Measurements from ENCODE around the gene TECPR1.
A peak's percentile ranks its signal among the peaks of the same experiment; 100 is the strongest.

TECPR1 gene, protein sequence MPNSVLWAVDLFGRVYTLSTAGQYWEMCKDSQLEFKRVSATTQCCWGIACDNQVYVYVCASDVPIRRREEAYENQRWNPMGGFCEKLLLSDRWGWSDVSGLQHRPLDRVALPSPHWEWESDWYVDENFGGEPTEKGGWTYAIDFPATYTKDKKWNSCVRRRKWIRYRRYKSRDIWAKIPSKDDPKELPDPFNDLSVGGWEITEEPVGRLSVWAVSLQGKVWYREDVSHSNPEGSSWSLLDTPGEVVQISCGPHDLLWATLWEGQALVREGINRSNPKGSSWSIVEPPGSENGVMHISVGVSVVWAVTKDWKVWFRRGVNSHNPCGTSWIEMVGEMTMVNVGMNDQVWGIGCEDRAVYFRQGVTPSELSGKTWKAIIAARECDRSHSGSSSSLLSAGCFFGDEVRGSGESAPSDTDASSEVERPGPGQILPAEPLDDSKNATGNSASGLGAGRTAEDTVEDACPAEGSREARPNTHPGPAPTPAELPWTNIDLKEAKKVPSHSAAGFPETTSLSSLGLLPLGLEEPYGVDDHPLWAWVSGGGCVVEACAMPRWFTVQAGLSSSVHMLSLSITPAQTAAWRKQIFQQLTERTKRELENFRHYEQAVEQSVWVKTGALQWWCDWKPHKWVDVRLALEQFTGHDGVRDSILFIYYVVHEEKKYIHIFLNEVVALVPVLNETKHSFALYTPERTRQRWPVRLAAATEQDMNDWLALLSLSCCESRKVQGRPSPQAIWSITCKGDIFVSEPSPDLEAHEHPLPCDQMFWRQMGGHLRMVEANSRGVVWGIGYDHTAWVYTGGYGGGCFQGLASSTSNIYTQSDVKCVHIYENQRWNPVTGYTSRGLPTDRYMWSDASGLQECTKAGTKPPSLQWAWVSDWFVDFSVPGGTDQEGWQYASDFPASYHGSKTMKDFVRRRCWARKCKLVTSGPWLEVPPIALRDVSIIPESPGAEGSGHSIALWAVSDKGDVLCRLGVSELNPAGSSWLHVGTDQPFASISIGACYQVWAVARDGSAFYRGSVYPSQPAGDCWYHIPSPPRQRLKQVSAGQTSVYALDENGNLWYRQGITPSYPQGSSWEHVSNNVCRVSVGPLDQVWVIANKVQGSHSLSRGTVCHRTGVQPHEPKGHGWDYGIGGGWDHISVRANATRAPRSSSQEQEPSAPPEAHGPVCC

DNA sequence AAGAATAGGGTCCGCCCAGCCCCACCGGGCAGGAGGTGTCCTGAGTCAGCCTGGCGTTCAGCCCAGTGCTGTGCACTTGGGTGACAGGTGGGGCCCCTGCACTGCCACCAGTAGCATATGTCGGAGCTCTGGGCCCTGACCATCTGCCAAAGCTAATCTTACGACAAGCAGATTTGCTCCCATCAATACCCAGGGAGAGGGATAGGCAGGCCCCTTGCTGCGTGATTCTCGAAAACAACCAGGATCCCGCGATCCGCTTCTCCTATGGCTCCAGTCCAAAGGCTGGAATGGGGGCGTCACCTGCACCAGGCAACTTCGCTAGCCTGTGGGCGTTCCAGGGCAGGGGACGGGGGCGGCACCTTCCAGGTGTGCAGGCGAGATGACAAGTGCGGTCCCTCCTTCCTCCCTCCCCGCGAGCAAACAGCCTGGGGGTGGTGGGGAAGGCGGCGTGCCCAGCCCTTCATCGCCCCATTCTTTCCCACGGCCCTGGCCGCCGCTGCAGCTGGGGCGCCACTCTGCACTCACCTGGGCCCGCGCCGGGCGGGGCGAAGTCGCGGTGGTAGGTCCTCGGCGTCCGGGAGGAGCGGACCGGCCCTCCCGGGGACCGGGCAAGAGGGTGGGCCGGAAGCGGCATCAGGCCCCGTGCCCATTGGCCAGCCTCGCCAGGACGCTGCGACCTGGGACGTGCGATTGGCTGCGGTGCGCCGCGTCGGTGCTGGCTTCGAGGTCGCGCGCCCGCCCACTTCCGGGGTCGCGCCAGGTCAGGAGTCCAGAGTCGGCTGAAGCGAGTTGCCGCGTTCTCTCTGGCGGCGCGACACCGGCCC, at the start of gene TECPR1:
TSS of gene TECPR1 (minus strand) at position 632 of the 824 bp plus-strand sequence. CDS start 6,086 bp downstream, outside the sequence.
- peak; percentile 91 for DNase-seq

DNA sequence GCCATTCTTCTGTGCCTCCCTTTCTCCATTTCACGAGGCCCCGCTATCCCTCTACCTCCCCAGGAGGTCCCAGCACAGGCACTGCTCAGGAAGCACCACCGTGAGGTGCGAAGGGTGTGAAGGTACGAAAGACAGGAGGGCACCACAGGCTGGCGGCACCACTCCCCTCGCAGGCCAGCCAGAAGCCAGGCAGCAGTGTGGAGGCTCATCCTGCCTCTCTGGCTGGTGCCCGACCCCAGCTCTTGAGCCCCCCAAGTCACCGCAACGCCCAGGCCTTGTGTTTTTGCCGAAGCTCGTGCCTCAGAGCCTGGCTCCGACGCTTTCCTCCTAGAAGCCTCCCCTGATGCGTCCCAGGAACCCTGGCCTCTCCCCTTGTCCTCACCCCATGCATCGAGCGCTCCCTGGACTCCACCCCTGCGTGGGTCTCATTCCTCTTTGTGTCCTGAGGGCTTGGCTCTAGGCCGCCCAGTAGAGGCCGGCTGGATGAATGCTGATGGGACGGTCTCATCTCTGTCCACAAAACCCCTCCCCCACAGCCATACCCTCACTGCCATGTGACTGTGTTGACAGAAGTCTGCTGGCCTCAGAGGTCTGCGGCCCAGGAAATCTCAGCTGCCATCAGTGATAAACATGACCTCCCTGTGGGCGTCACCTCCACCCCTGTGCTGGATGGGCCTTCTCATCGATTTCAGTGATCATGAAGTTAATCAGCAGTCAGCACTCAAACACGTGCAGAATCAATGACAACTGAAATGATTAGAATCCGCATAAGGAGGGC, 48.8 kb upstream of the TECPR1 start:
- DNase-seq, result no peak

DNA sequence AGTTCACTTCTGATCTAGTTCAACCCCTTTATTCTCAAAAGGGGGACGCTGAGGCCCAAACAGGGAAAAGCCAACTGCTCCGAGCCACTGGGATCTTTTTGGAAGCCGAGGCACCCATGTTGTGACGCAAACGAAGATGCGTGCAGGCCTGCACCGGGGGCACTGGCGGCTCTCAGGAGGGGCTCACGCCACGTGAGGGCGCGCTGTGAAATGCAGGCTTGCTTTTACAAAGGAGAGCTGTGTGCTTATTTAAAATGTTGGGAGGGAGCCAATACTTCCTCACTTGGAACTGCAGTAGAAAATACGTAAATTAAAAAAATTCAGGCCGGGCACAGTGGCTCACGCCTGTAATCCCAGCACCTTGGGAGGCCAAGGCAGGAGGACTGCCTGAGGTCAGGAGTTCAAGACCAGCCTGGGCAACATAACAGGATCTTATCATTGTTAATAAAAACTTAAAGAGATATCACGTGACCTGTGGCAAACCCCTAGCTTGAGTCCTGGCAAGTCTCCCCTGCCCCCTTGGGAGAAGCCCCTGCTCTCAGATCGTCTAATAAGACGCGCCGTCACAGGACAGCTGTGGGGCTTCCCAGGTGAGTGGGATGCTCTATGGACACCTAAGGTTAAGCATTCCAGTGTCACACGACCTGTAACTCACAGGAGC, 45.7 kb upstream of the TECPR1 start:
- no peak for DNase-seq

DNA sequence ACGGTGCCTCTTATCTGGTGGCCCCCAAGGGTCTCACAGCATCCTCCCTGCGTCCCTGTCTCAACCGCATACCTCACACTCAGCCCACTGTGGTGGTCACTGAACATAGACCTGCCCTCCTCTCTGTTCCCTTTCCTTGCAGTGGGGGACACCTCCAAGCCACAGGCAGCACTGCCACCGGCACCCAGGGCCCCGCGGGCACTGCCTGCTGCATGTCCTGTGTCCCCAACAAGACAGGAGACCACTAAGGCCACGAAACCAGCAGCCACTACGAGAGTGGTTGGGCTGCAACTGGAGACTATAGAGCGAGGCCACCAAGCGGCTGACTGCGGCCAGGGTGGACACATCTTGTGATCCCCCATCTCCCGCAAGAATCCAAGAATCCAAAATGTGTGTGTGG, 44.8 kb upstream of the TECPR1 start:
- DNase-seq, result no peak

DNA sequence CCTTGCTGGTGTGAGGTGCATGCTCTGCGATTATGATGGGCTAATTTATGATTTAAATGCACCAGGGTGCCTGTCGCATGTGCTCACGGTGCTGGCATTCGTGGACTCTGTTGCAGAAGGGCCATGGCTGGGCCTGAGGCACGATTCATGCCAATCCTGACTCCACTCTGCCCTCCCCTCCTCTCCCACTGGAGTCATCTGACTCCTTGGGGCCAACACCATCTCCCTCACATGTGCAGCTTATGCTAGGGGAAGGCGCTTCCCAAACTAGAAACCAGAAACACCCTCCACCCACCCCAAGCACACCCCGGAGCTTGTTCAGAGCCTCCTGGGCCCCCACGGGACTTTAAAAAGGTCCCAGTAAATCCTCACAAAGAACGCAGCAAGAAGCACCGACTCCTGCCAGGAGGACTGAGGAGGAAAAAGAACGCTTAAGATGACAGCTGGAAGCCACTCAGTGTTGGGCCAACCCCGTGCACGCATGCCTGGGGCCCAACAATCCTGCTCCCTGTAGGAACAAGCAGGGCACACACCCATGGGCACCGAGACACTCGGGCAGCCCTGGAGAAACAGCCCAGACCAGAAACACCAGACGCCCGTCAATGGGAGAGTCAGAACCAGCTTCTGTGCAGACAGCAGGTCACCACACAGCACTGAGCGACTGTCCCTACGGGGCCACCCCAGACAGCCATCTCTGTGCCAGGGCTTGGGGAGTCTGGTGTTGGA, 43.6 kb upstream of the TECPR1 start:
- DNase-seq, result no peak

DNA sequence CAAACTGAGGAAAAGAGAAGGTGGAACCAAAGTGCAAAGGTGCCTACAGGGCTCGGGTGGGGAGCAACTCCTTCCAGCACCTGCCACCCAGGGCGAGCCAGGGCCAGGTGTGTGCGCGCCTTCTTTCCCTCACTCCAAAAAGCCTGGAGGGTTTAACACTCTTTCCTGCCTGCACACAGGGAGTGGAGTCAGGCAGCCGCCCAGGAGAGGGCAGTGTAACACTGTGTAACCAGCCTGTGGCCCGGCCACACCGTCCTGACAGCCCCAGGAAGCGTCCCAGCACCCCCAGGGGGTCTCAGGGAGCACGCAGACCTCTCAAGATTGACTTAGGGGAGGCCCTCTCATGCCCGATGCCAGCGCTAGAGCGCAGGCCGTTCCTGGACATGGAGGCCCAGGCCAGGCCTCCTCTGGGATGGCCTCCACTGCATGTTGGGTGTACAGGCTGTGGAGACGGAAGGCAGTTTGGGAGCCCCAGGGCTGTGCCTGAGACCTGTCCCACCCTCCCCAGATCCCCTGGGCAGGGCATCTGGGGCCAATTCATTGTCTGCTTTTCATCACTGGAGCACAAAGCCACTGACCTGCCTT, 42.9 kb upstream of the TECPR1 start:
- peak; percentile 60 for DNase-seq

DNA sequence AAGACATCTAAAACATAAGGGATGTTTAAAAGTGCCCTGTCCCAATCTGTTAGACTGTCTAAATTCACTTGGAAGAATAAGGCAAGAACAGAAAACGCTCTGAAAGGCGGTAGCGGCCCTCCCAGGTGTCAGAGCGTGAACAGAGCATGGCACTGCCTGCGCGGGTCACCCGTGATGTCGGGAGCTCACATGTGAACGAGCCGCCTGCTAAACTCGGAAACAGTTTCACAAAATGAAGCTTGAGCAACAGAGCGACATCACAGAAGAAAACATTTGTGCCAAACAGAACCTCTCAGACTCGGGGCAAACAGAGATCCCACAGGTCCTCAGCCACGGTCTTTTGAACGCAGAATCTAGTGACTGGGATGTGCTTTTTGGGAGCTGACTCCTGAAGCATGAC, 42.3 kb upstream of the TECPR1 start:
- no peak for DNase-seq

DNA sequence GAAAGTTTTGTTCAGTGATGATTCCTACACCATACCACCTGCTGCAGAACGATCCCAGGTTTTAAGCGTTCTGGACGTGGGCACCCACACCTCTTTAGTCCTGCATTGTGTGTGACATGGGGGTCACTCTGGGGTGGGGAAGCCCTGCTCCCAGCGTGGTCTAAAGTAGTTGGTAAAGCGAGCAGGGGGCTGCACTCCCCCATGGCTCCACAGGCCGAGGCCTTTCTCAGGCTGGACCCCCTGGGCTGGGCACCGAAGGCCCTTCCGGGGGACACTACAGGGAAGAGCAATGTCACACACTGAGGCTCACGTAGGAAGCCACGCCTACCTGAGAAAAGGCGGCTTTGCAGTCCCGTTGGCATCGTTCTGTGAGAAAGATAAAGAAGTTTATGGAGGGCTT, 41.7 kb upstream of the TECPR1 start:
- no peak for DNase-seq

DNA sequence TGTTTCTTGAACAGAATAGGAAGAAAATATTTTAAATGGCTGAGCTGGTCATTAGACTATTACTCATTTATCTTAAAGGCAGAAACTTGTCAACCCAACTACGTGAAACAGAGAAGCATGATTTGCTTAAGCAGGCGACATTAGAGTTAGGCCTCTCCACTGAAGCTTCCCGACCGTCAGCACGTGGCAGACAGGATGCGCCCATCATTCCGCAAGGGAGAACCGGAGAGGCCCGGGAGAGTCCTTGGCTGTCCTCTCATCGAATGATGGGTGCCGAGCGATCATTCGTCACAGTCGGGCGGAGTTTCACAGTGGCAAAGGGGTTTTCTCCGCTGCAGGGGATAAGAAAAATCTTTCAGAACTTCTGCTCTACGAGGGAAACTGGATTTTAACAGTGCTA, 41.2 kb upstream of the TECPR1 start:
- no peak for DNase-seq

DNA sequence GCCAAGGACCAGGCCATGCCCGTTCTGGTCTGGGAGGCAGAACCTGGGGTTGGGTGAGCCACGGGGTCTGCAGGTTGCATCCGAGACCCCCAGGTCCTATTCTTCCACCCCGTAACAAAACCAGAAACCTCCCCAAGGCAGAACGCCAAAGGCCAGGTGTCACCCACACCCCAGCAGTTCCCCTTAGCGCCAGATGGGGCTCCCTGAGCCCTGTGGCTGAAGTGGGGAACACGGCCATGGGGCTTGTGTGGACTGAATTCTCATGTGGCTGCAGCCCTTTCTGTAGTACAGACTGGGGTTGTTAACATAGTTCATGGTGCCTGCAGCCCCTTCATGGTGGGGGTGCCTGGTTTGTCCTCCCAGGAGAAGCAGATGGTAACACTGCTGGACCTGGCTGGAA, 39.7 kb upstream of the TECPR1 start:
- no peak for DNase-seq

DNA sequence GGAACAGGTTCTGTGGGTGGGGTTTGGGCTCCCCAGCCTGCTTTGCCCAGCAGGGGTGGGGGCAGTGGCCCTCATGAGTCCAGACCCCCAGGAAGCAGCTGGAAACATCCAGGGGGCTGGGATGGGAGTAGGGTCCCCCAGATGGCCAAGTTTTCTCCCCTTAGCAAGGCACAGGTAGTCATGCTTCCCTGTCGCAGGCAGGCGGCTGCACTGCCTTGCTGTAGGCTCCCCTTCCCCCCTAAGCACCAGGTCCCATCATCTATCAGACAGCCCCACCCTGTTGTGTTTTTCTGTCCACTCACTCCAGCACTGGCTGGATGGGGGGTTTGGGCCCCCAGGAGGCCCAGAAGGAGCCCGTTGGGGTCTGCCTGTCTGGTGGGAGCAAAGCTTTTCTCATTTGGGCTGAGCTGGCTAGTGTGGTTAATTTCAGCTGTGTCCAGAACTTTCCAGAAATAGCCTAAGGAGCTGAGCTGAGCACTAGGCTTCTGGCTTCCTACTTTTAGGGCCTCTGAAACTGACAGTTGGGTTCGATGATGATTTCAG, 37.4 kb upstream of the TECPR1 start:
- DNase-seq, result no peak

DNA sequence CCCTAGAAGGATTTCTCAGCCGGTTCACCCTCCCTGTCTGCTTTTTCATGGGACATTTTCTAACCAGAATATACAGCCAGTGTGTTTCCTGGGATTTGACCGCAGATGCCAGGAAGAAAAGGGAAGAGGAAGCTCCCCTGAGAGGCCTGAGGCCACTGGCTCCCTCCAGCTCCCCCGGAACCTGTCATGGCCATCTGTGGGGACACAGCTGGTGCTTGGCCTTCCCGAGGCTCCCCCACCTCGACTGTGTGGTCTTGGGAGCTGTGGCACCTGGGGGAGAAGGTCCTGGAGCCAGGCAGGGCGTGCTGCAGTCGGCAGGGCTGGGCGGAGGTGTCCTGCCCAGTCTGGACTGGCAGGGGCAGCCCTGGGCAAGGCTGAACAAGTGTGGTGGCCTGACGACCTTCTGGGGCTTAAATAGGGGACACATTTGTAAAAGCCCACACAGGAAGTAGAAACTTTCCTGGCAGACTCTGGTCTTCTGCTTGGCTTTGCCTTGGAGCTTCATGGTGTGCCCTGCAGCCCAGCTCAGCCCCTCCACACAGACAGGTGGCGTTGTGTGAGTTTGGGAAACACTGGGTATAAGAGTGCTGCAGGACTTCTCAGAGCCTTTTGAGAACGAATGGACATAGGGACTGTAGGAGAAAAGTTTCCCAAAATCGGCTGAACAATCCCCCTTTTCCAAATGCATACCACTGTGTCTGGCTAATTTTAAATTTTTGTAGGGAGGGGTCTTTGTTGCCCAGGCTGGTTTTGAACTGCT, 36.2 kb upstream of the TECPR1 start:
- DNase-seq, result no peak

DNA sequence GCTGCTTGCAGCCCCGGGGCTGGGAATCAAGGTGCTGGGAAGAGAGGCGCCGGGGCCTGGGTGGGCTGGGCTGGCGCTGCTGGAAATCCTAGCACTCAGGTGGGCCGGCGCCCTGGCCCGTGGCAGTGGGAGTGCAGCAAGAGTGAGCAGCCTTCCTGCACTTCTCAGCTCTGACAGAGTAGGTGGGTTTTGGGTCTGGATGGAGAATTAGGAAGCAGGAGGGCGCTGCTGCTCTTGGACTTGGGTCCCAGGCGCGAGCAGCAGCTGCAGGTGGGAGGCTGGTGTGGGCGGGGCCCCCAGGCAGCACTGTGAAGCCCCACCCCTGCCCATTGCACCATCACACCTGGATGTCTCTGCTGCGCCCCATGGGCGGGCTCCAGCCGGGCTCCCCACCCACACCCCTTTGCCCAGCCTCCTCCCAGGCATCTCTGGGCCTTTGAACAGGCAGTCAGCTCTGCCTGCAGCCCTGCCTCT, 35.5 kb upstream of the TECPR1 start:
- no peak for DNase-seq

DNA sequence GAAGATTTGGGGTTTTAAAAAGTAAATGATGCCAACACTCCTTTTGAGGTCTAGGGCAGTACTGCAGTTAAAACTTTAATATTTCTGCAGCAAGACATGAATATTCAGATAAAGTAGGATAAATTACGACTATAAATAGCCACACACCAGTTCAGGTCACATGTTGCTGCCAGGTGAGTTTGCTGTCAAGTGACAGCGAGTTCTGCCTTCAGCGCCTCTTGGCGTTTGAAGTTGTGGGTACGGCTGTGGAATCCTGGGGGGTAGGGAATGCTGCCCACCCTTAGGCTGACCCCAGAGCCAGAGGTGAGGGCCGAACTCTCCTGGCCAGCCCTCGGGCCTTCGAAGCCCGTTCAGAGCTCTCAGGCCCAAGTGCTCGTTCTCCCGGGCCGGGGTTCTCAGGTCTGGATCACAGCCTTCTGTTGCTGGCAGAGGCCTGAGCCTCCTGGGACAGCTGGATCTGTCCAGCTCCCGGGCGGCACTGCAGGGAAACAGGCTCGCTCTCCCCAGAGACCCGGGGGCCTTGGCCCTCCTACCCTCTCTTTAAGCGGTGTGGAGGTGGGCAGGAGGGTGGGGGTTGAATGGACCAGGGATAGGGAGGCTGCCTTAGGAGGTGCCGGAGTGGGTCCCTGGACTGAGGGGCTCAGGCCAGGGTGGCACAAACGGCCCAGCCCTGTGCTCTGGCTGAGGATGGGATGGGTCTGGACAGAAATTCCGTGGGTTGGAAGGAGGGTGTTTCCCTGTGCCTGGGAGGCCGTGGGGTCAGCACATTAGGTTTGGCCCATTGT, 34.9 kb upstream of the TECPR1 start:
- DNase-seq, result no peak

DNA sequence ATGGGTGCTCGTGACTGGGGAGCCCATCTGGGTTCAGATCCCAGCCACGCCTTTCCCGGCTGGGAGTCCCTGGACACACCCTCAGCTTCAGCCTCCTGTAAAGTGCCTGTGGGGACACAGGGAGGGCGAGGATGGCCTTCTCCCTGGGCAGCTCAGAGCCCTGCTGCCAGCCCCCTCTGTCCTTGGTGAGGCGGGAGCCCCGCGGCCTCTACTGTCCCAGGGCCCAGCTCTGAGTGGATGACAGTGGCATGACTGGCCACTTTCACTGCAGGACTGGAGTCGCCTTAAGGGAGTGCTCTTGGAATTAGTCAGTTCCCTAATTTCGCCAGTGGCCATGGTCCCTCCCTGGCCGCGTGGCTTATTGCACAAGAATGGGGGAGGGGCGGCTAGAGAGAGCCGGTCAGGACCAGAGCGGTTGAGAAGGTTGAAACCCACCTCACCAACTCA, 34.1 kb upstream of the TECPR1 start:
- DNase-seq, result no peak

DNA sequence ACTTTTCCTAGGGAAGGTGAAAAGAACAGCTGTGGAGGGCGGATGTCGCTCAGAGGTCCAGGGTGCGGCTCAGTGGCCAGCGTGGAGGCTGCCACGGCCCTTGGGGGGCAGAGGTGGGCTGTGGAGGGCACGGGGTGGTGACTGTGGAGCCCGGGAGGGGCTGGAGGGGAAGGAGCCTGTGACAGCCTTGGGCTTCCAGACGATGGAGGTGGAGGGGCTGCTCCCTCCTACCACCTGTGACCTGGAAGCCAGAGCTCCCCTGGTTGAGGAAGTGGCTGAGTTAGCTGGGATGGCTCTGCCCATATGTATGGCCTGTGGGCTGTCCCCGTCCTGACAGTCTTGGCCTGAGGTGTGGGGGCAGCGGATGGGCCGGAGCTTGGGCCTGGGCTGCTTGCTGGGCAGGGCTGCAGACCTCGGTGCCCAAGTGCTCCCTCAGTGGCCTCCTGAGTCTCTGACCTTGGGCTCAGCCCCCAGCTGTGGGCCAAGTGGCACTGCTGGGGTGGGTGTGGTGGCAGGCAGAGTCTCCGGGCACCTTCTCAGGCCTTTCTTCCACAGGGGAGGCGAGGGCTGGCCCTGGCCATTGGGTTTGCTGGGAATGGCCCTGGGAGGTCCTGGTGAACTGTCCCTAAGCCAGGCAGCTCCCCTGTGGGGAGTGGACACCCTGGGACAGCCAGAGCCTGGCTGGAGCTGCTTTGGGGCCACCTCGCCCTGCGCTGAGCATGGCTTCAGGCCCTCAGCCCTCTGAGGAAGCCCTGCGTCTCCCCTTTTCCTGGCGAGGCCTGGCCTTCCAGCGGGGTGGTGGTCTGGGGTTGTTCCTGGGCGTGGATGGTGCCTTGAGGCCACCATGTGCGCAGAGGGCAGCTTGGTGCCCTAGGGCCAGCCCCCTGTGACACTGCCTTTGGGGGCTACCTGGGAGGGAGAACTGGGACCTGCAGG, 33.4 kb upstream of the TECPR1 start:
- no peak for DNase-seq

Measured in stimulated activated CD8-positive, alpha-beta memory T cell treated with anti-CD3 and anti-CD28 coated beads, Interleukin-4, amount 100 ng/mL, for 48 hours (primary cell).